Activated naive CD4-positive, alpha-beta T cell treated with anti-CD3 and anti-CD28 coated beads, Interleukin-2, amount 50 U/mL, for 24 hours (primary cell): ENCODE data around the gene GALNT10.

Experiments used
- H3K27ac Mint-ChIP-seq: one replicate; pipeline ENCODE4 v1.8.0; 2021; ENCODE audit warnings: mild to moderate bottlenecking, mixed read lengths
- H3K27me3 Mint-ChIP-seq: one replicate; pipeline ENCODE4 v1.8.0; 2021; ENCODE audit warnings: mixed read lengths
- H3K36me3 Mint-ChIP-seq: one replicate; pipeline ENCODE4 v1.8.0; 2021; ENCODE audit warnings: mixed read lengths
- H3K4me1 Mint-ChIP-seq: one replicate; pipeline ENCODE4 v1.8.0; 2021; ENCODE audit warnings: mixed read lengths
- H3K4me3 Mint-ChIP-seq: one replicate; pipeline ENCODE4 v1.8.0; 2021; ENCODE audit warnings: mild to moderate bottlenecking, mixed read lengths
- H3K9me3 Mint-ChIP-seq: one replicate; pipeline ENCODE4 v1.8.0; 2021; ENCODE audit warnings: mixed read lengths

GALNT10 gene

GRCh38 chr5:154234551-154234950 is 44.0 kb downstream of the GALNT10 start:
- no peaks in the 10 kb centered on the region for H3K27me3 Mint-ChIP-seq
- H3K27ac Mint-ChIP-seq = no peak overlapping the region
- H3K4me3 Mint-ChIP-seq = no peak overlapping the region
- H3K4me1 Mint-ChIP-seq = peaks cover 38% of the 10 kb centered on the region
- H3K9me3 Mint-ChIP-seq = no peaks in the 10 kb centered on the region
- peaks cover 5% of the 10 kb centered on the region for H3K36me3 Mint-ChIP-seq

GRCh38 chr5:154236011-154236410 is 45.5 kb downstream of the GALNT10 start:
- H3K4me1 Mint-ChIP-seq = peaks cover 30% of the 10 kb centered on the region

GRCh38 chr5:154236536-154237375 is 46.2 kb downstream of the GALNT10 start:
- no peak overlapping the region for H3K27ac Mint-ChIP-seq
- H3K36me3 Mint-ChIP-seq = no peaks in the 10 kb centered on the region
- no peaks in the 10 kb centered on the region for H3K27me3 Mint-ChIP-seq
- peaks cover 29% of the 10 kb centered on the region for H3K4me1 Mint-ChIP-seq
- no peak overlapping the region for H3K4me3 Mint-ChIP-seq
- H3K9me3 Mint-ChIP-seq = no peaks in the 10 kb centered on the region

More at GRCh38 chr5:154236011-154236410, 45.5 kb downstream of the GALNT10 start:
- Mint-ChIP-seq H3K27ac (no peak overlapping the region), H3K27me3 (no peaks in the 10 kb centered on the region), H3K9me3 (no peaks in the 10 kb centered on the region), H3K36me3 (peaks cover 1% of the 10 kb centered on the region), H3K4me3 (no peak overlapping the region)

- Mint-ChIP-seq H3K27me3 (no peaks in the 10 kb centered on the region), H3K4me1 (peaks cover 28% of the 10 kb centered on the region), H3K4me3 (no peak overlapping the region)
These were observed 46.8 kb downstream of the GALNT10 start for GRCh38 chr5:154237376-154237743.

GRCh38 chr5:154237946-154238345 is 47.4 kb downstream of the GALNT10 start:
- peaks cover 2% of the 10 kb centered on the region for H3K36me3 Mint-ChIP-seq

More at GRCh38 chr5:154237376-154237743, 46.8 kb downstream of the GALNT10 start:
- H3K9me3 Mint-ChIP-seq = no peaks in the 10 kb centered on the region
- H3K27ac Mint-ChIP-seq = no peak overlapping the region
- H3K36me3 Mint-ChIP-seq = peaks cover under 1% of the 10 kb centered on the region

GRCh38 chr5:154238776-154239481 is 48.4 kb downstream of the GALNT10 start:
- peaks cover 2% of the 10 kb centered on the region for H3K36me3 Mint-ChIP-seq
- no peaks in the 10 kb centered on the region for H3K9me3 Mint-ChIP-seq
- H3K27me3 Mint-ChIP-seq = no peaks in the 10 kb centered on the region
- H3K27ac Mint-ChIP-seq = no peak overlapping the region
- H3K4me1 Mint-ChIP-seq = peaks cover 38% of the 10 kb centered on the region
- H3K4me3 Mint-ChIP-seq = no peak overlapping the region

More at GRCh38 chr5:154237946-154238345, 47.4 kb downstream of the GALNT10 start:
- Mint-ChIP-seq H3K4me3 (no peak overlapping the region), H3K9me3 (no peaks in the 10 kb centered on the region), H3K27me3 (no peaks in the 10 kb centered on the region), H3K27ac (no peak overlapping the region), H3K4me1 (peaks cover 33% of the 10 kb centered on the region)

GRCh38 chr5:154240595-154240994 is 50.1 kb downstream of the GALNT10 start:
- H3K27me3 Mint-ChIP-seq = no peaks in the 10 kb centered on the region
- H3K9me3 Mint-ChIP-seq = no peaks in the 10 kb centered on the region
- H3K4me1 Mint-ChIP-seq = peaks cover 37% of the 10 kb centered on the region
- no peak overlapping the region for H3K4me3 Mint-ChIP-seq
- H3K27ac Mint-ChIP-seq = no peak overlapping the region
- peaks cover 7% of the 10 kb centered on the region for H3K36me3 Mint-ChIP-seq

- no peak overlapping the region for H3K4me3 Mint-ChIP-seq
- H3K4me1 Mint-ChIP-seq = peaks cover 33% of the 10 kb centered on the region
- no peak overlapping the region for H3K27ac Mint-ChIP-seq
- H3K27me3 Mint-ChIP-seq = no peaks in the 10 kb centered on the region
- no peaks in the 10 kb centered on the region for H3K9me3 Mint-ChIP-seq
- peaks cover 8% of the 10 kb centered on the region for H3K36me3 Mint-ChIP-seq
These were observed 50.5 kb downstream of the GALNT10 start for GRCh38 chr5:154241021-154241420.

- Mint-ChIP-seq H3K27me3 (no peaks in the 10 kb centered on the region), H3K4me3 (no peak overlapping the region), H3K36me3 (peaks cover 8% of the 10 kb centered on the region), H3K27ac (no peak overlapping the region), H3K9me3 (no peaks in the 10 kb centered on the region), H3K4me1 (peaks cover 19% of the 10 kb centered on the region)
These were observed 51.9 kb downstream of the GALNT10 start for GRCh38 chr5:154242442-154242841.

- peaks cover 8% of the 10 kb centered on the region for H3K36me3 Mint-ChIP-seq
- H3K27me3 Mint-ChIP-seq = no peaks in the 10 kb centered on the region
- H3K4me3 Mint-ChIP-seq = no peak overlapping the region
- H3K4me1 Mint-ChIP-seq = peaks cover 15% of the 10 kb centered on the region
- no peaks in the 10 kb centered on the region for H3K9me3 Mint-ChIP-seq
- no peak overlapping the region for H3K27ac Mint-ChIP-seq
These were observed 52.4 kb downstream of the GALNT10 start for GRCh38 chr5:154242964-154243376.

- peaks cover 11% of the 10 kb centered on the region for H3K36me3 Mint-ChIP-seq
- peaks cover 19% of the 10 kb centered on the region for H3K4me1 Mint-ChIP-seq
- H3K9me3 Mint-ChIP-seq = no peaks in the 10 kb centered on the region
- H3K27ac Mint-ChIP-seq = no peak overlapping the region
- no peak overlapping the region for H3K4me3 Mint-ChIP-seq
- H3K27me3 Mint-ChIP-seq = no peaks in the 10 kb centered on the region
These were observed 53.2 kb downstream of the GALNT10 start for GRCh38 chr5:154243736-154244135.

- H3K4me1 Mint-ChIP-seq = peaks cover 20% of the 10 kb centered on the region
- no peak overlapping the region for H3K4me3 Mint-ChIP-seq
- no peak overlapping the region for H3K27ac Mint-ChIP-seq
These were observed 53.9 kb downstream of the GALNT10 start for GRCh38 chr5:154244476-154244875.

GRCh38 chr5:154248691-154249090 is 58.2 kb downstream of the GALNT10 start:
- Mint-ChIP-seq H3K9me3 (peaks cover 10% of the 10 kb centered on the region), H3K4me1 (peaks cover 7% of the 10 kb centered on the region), H3K27ac (no peak overlapping the region), H3K27me3 (no peaks in the 10 kb centered on the region), H3K4me3 (no peak overlapping the region), H3K36me3 (peaks cover 27% of the 10 kb centered on the region)

More at GRCh38 chr5:154244476-154244875, 53.9 kb downstream of the GALNT10 start:
- Mint-ChIP-seq H3K36me3 (peaks cover 11% of the 10 kb centered on the region), H3K27me3 (no peaks in the 10 kb centered on the region), H3K9me3 (no peaks in the 10 kb centered on the region)

GRCh38 chr5:154249826-154250225 is 59.3 kb downstream of the GALNT10 start:
- Mint-ChIP-seq H3K27ac (no peak overlapping the region), H3K4me3 (no peak overlapping the region), H3K9me3 (peaks cover 10% of the 10 kb centered on the region), H3K27me3 (no peaks in the 10 kb centered on the region), H3K4me1 (peaks cover 11% of the 10 kb centered on the region), H3K36me3 (peaks cover 33% of the 10 kb centered on the region)

- no peak overlapping the region for H3K27ac Mint-ChIP-seq
- peaks cover 31% of the 10 kb centered on the region for H3K36me3 Mint-ChIP-seq
- no peaks in the 10 kb centered on the region for H3K27me3 Mint-ChIP-seq
- no peak overlapping the region for H3K4me3 Mint-ChIP-seq
- peaks cover 11% of the 10 kb centered on the region for H3K4me1 Mint-ChIP-seq
- peaks cover 10% of the 10 kb centered on the region for H3K9me3 Mint-ChIP-seq
These were observed 61.0 kb downstream of the GALNT10 start for GRCh38 chr5:154251529-154251928.

GRCh38 chr5:154253807-154254206 is 63.3 kb downstream of the GALNT10 start:
- H3K27ac Mint-ChIP-seq = no peak overlapping the region
- H3K9me3 Mint-ChIP-seq = peaks cover 10% of the 10 kb centered on the region
- H3K4me1 Mint-ChIP-seq = peaks cover 10% of the 10 kb centered on the region
- no peak overlapping the region for H3K4me3 Mint-ChIP-seq
- peaks cover 30% of the 10 kb centered on the region for H3K36me3 Mint-ChIP-seq
- no peaks in the 10 kb centered on the region for H3K27me3 Mint-ChIP-seq
